ENCODE data around the gene FBXW9.

GRCh38 chr19:12715102-12715501, 18.7 kb upstream of the FBXW9 start:
- TF ChIP-seq REST (IDR thresholded peaks at IDR 0.05; ENCODE audit: insufficient read depth in 1 of 2, low read depth in 2 of 2, low read length in 1 of 2) (no peak), CTCF (IDR thresholded peaks at IDR 0.05) (no peak)

All from Panc1 (cell line).